22Rv1 (cell line): ENCODE measurements around the gene TMEM88.

Source experiments
- ZFX ChIP-seq: fragments of 450-650 bp; IDR thresholded peaks from 2 replicates; pipeline ENCODE4 v1.6.1; 2017; ENCODE audit warnings: antibody characterized with exemption, borderline replicate concordance
- TF ChIP-seq, protein P1 (sequence below): fragments of 450-650 bp; IDR thresholded peaks from 2 replicates; pipeline ENCODE4 v1.5.1; 2017; ENCODE audit warnings: mild to moderate bottlenecking

DNA sequence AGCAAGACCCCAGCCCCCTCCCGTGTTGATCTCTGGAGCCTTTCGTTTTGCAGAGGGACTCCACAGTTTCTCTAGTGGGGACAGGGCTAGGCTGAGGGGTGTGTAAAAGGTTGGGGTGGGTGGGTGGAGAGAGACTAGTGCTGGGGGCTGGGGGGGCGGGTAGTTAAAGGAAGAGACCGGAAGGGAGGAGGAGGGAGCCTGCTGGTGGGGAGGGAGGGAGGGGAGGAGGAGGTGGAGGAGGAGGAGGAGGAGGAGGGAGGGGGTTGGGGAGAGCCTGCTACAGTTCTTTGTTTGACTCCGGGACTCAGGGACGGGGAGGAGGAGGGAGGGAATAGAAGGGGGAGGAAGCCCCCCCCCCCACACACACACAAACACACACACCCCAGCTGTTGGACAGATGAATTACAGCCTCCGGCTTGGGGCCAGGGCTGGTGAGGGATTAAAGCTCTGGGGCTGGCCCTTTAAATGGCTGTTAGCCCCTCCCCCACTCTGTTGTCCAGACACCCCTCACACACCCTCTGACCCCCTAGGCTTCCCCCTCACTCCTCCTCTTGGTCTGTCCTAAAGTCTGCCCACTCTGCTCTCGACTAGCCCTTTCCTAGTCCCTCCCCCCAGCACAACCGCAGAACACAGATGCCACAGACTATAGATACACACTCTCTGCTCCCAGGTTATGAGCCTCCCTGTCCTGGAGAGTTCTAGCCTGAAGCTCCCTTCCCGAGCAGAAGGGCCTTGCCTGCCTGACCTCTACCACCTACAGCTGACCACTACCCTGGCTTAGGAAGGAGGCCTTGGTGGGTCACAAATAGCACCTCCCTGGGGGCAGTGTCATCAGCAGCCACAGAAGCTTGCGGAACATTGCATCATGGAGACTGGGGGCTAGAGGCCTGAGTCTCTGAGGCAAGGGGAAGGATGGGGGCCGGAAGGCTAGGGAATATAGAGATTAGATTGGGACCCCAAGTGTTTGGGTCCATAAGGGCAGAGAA, 16.5 kb upstream of the TMEM88 start:
- TF ChIP-seq, protein P1, sequence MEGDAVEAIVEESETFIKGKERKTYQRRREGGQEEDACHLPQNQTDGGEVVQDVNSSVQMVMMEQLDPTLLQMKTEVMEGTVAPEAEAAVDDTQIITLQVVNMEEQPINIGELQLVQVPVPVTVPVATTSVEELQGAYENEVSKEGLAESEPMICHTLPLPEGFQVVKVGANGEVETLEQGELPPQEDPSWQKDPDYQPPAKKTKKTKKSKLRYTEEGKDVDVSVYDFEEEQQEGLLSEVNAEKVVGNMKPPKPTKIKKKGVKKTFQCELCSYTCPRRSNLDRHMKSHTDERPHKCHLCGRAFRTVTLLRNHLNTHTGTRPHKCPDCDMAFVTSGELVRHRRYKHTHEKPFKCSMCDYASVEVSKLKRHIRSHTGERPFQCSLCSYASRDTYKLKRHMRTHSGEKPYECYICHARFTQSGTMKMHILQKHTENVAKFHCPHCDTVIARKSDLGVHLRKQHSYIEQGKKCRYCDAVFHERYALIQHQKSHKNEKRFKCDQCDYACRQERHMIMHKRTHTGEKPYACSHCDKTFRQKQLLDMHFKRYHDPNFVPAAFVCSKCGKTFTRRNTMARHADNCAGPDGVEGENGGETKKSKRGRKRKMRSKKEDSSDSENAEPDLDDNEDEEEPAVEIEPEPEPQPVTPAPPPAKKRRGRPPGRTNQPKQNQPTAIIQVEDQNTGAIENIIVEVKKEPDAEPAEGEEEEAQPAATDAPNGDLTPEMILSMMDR = no peak
- TF ChIP-seq ZFX = no peak
